Astrocyte of the spinal cord (primary cell): Measurements from ENCODE around the gene MRPL34.
A peak's percentile ranks its signal among the peaks of the same experiment; 100 is the strongest.

ENCODE experiments used
- DNase-seq: peaks from one replicate; pipeline ENCODE4 v3.0.0; 2011; ENCODE audit warnings: low read depth, low spot score
- H3K4me3 ChIP-seq: 2 replicates; pipeline ENCODE4 v1.5.1; 2011; ENCODE audit warnings: low read depth, mild to moderate bottlenecking, low read length, moderate library complexity
- in situ Hi-C: cut with HindIII; loops from 2 replicates; pipeline ENCODE4 v1.10.0; 2017; ENCODE audit warnings: low sequenced_read_pairs
- TF ChIP-seq, protein P1 (sequence below): IDR thresholded peaks from 2 replicates; pipeline ENCODE4 v1.5.1; 2012; ENCODE audit warnings: low read depth, mild to moderate bottlenecking, low read length, inconsistent platforms

MRPL34 gene

GRCh38 chr19:17340871-17341357 lies 35.2 kb downstream of the MRPL34 start:
- no peak overlapping the region for H3K4me3 ChIP-seq
- in situ Hi-C loops: no loop called here

DNA sequence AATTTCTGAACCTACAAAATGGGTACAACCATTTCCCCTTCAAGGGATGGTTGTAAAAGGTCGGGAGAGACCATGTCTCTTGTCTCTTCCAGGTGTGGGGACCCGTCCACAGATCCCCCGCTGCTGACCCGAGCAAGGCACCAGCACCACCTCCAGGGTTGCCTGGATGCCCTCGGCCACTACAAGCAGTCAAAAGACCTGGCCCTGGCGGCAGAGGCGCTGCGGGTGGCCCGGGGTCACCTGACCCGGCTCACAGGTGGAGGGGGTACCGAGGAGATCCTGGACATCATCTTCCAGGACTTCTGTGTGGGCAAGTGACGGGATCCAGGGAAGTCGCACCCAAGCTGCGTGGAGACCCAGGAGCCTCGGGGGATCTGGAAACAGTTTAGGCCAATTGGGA lies 35.7 kb downstream of the MRPL34 start:
- in situ Hi-C loops: no loop called here
- TF ChIP-seq, protein P1, sequence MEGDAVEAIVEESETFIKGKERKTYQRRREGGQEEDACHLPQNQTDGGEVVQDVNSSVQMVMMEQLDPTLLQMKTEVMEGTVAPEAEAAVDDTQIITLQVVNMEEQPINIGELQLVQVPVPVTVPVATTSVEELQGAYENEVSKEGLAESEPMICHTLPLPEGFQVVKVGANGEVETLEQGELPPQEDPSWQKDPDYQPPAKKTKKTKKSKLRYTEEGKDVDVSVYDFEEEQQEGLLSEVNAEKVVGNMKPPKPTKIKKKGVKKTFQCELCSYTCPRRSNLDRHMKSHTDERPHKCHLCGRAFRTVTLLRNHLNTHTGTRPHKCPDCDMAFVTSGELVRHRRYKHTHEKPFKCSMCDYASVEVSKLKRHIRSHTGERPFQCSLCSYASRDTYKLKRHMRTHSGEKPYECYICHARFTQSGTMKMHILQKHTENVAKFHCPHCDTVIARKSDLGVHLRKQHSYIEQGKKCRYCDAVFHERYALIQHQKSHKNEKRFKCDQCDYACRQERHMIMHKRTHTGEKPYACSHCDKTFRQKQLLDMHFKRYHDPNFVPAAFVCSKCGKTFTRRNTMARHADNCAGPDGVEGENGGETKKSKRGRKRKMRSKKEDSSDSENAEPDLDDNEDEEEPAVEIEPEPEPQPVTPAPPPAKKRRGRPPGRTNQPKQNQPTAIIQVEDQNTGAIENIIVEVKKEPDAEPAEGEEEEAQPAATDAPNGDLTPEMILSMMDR: no peak
- DNase-seq: no peak
- no peak overlapping the region for H3K4me3 ChIP-seq

More at GRCh38 chr19:17340871-17341357, 35.2 kb downstream of the MRPL34 start:
- TF ChIP-seq, protein P1: no peak
- no peak for DNase-seq

DNA sequence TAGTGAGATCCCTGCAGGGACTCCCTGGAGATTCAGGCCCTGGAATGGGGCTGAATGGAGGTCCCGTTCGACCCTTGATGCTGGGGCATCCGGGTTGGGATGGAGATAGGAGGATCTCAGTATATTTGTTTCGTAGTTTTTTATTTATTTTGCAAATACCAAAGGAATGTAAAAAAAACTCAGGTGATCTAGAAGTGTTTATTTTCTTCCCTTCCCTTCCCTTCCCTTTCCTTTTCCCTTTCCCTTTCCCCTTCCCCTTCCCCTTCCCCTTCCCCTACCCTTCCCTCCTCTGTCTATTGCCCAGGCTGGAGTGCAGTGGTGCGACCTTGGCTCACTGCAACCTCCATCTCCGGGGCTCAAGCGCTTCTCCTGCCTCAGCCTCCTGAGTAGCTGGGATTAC lies 36.2 kb downstream of the MRPL34 start:
- in situ Hi-C loops: no loop called here
- TF ChIP-seq, protein P1: no peak

GRCh38 chr19:17346109-17346671 lies 40.5 kb downstream of the MRPL34 start:
- peak; percentile 64 for DNase-seq
- TF ChIP-seq, protein P1: peak; percentile 94

More for the DNA sequence above, 36.2 kb downstream of the MRPL34 start:
- no peak for DNase-seq
- no peak overlapping the region for H3K4me3 ChIP-seq

GRCh38 chr19:17347361-17347760 lies 41.7 kb downstream of the MRPL34 start:
- DNase-seq: peak; percentile 27
- TF ChIP-seq, protein P1: no peak
- in situ Hi-C loops: no loop called here
- no peak overlapping the region for H3K4me3 ChIP-seq

More at GRCh38 chr19:17346109-17346671, 40.5 kb downstream of the MRPL34 start:
- H3K4me3 ChIP-seq: no peak overlapping the region
- in situ Hi-C loops: no loop called here

DNA sequence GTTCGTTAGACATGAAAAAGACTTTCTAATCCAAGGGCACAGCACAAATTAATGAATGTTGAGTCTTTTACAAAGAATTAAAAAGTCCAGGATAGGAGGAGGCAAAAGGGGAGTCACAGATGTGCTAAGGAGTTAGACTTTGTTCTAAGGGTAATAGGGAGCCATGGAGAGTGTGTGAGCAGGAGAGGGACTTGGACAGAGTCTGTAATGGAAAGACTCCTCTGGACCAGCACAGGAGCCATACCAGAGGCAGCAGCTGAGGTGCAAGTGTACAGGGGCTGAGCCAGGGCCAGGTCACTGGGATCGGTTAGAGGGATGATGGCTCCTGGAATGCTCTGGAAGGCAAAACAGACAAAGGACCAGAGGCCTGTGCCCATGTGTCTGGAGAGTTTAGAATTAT lies 42.2 kb downstream of the MRPL34 start:
- H3K4me3 ChIP-seq: no peak overlapping the region
- TF ChIP-seq, protein P1: no peak
- in situ Hi-C loops: no loop called here
- no peak for DNase-seq

- peak; percentile 78 for DNase-seq
- TF ChIP-seq, protein P1: no peak
- no peak overlapping the region for H3K4me3 ChIP-seq
- in situ Hi-C loops: no loop called here
Measured at GRCh38 chr19:17348700-17349099, 43.0 kb downstream of the MRPL34 start.
